Measurements from ENCODE around the gene NRXN3.

- TF ChIP-seq CTCF (IDR thresholded peaks at IDR 0.05) (no peak), POLR2A (IDR thresholded peaks at IDR 0.05) (no peak), EP300 (IDR thresholded peaks at IDR 0.05) (no peak)
These were observed 1150.4 kb downstream of the NRXN3 start for GRCh38 chr14:79320561-79320960.

Measured in stomach (tissue), 4 donors.